ENCODE measurements around the gene TRMT44.

GRCh38 chr4:8405516-8405875 is 35.1 kb upstream of the TRMT44 start:
- TF ChIP-seq CTCF (conservative IDR thresholded peaks at IDR 0.05; ENCODE audit: low read depth, low read length) (no peak), EZH2 (IDR thresholded peaks at IDR 0.05; ENCODE audit: borderline replicate concordance, low read depth, low read length, poor library complexity, severe bottlenecking) (no peak)

Measured in A673 (cell line).